Measurements from ENCODE around the gene TBX21.

DNA sequence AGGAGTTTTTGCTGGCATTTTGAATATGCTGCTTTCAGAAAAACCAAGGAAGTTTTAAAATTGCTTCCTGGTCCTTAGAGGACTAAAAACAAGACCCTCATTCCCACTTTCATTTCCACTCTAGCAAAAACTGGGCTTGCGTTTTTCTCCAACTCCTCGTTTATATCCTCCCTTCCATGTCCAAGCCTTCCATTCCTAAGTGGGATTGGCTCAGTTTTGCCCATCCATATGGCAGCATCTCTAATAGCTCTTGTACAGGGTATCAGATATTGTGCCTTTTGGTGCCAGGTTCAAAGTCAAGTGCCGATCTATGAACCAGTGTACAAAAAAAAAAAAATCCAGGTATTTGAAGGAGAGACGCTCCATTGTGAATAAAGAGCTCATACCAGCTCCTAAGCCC lies 49.0 kb upstream of the TBX21 start:
- TF ChIP-seq POLR2AphosphoS5 (IDR thresholded peaks at IDR 0.05; ENCODE audit: low read depth, low read length) (peak; percentile 48; the same call in 1 of the 2 replicates), POLR2A (IDR thresholded peaks at IDR 0.05; ENCODE audit: low read depth, low read length) (peak; percentile 67), TAF1 (IDR thresholded peaks at IDR 0.05; ENCODE audit: low read depth, low read length) (no peak)
